Measurements from ENCODE around the gene ARMH1.

DNA sequence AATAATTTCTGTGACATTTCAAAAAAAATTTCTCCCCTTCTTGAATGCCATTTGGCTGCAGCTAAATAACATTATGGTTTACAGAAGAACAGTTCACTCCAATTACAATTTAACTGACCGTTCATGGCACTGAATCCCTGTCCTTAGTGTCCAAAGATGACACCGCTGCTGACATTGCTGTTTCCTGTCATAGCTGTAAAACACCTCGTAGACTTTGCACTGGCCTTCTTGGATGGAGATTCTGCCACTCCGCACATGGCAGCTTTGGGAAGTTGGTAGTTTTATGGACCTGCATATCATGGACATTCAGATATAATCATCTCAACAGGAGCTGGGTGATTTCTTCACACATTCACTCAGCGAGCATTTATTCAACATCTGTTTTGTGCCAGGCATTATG, 5.0 kb downstream of the ARMH1 start:
- TF ChIP-seq, protein P1, sequence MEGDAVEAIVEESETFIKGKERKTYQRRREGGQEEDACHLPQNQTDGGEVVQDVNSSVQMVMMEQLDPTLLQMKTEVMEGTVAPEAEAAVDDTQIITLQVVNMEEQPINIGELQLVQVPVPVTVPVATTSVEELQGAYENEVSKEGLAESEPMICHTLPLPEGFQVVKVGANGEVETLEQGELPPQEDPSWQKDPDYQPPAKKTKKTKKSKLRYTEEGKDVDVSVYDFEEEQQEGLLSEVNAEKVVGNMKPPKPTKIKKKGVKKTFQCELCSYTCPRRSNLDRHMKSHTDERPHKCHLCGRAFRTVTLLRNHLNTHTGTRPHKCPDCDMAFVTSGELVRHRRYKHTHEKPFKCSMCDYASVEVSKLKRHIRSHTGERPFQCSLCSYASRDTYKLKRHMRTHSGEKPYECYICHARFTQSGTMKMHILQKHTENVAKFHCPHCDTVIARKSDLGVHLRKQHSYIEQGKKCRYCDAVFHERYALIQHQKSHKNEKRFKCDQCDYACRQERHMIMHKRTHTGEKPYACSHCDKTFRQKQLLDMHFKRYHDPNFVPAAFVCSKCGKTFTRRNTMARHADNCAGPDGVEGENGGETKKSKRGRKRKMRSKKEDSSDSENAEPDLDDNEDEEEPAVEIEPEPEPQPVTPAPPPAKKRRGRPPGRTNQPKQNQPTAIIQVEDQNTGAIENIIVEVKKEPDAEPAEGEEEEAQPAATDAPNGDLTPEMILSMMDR (IDR thresholded peaks at IDR 0.05): no peak
- TF ChIP-seq POLR2A (IDR thresholded peaks at IDR 0.05) (no peak), POLR2AphosphoS5 (IDR thresholded peaks at IDR 0.05) (no peak)

All from transverse colon (tissue), 4 donors.